Large intestine (tissue), 3 donors: ENCODE measurements around the gene PTS. TPM values are rescaled to one million over a fixed set of nuclear protein-coding genes. Genes with fewer than 3 reads are reported as not detected.

Experiments
- DNase-seq, 2 donors: peaks; one replicate each; pipeline versions ENCODE4 v3.0.0 to v3.0.0-alpha.2; 2013
- H3K27ac ChIP-seq: one replicate; pipeline ENCODE4 v1.5.1; 2013; ENCODE audit warnings: low read length
- H3K27me3 ChIP-seq: 2 replicates; pipeline ENCODE4 v1.6.1; 2013; ENCODE audit warnings: low read length; ENCODE audit not compliant: control insufficient read depth, insufficient read depth
- H3K36me3 ChIP-seq: 2 replicates; pipeline ENCODE4 v1.6.1; 2013; ENCODE audit warnings: low read length; ENCODE audit not compliant: control insufficient read depth, insufficient read depth
- H3K4me1 ChIP-seq: one replicate; pipeline ENCODE4 v1.6.1; 2013; ENCODE audit warnings: low read length; ENCODE audit not compliant: control insufficient read depth, insufficient read depth
- H3K4me3 ChIP-seq: one replicate; pipeline ENCODE4 v1.5.1; 2013; ENCODE audit warnings: low read length
- H3K9me3 ChIP-seq: one replicate; pipeline ENCODE4 v1.6.1; 2013; ENCODE audit warnings: mild to moderate bottlenecking, low read depth, low read length, moderate library complexity; ENCODE audit not compliant: control insufficient read depth
- WGBS: methylation state at CpG from one replicate; pipeline ENCODE4 v1.1.5; 2013; ENCODE audit warnings: low lambda C conversion rate; ENCODE audit not compliant: insufficient coverage; 5-methylcytosine and 5-hydroxymethylcytosine counted together
- polyA plus RNA-seq: library from polyadenylated mRNA; unstranded; fragments of 120-200 nt; gene quantifications from one replicate; pipeline ENCODE4 v1.2.1, GENCODE V29; 2013

Gene PTS
- polyA plus RNA-seq, 1 donor, result 38.7 TPM

DNA sequence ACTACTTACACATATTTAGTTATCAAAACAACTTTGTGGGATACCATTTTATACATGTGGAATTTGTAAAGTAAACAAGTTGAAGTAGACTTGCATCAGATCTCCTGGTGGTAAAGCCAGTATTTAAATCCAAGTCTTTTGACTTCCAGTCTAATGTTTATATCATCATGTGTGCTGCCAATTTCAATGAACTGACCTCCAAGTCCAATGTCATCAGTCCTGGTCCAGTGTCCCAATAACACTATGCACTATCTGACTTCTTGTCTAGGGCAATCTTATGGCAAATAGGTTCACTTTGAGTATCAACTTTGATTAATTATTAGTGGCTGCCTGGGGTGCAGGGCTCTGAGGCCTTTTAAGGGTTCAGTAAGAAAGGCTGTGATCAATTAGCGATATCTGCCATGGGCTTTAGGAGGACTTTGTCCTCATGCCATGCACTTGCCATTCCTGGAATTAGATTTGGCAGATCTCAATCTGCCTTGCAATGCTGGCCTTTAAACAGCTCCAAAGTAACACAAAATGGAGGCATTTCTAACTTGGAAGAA lies 9.6 kb upstream of the PTS start:
- H3K27me3 ChIP-seq, result no peaks in the 10 kb centered on the region
- no CpG with 5 or more reads among the region's 1 CpG for WGBS
- H3K4me3 ChIP-seq, result no peak overlapping the region
- DNase-seq, result no peak
- no peaks in the 10 kb centered on the region for H3K36me3 ChIP-seq
- H3K27ac ChIP-seq, result no peak overlapping the region
- H3K4me1 ChIP-seq, result no peaks in the 10 kb centered on the region
- no peaks in the 10 kb centered on the region for H3K9me3 ChIP-seq

DNA sequence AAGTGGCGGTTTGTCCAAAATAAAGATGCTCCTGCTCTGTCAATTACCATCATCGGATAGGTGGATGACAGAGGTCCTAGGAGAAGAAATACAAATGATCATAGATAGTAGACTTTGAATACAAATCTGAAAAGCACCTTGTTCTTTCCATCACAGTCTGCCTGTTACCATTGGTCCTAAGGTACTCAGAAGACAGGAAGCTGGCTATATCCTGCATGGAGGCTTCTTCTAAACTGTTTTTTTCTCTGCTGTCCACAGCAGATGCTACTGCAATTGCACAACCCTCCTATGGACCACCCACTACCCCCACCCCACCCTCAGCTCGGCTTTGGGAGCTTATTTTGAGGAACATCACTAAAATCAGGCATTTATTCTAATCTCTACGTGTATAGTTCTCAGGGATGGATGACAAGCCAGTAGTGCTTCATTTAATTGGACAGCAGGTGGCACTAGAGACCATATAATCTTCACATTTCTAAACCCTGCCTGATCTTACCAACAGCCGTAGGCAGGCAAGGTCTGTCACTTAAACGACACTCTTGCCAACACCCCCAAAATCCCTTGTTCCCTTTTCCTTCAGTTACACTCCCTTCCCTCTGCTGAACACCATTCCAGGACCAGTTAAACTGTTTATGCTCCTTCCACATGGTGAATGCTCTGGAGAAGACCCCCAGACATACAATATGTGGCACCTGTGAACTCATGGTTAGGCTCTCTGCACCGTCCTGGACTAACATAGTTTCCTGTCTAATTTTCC lies 6.6 kb upstream of the PTS start:
- Histone ChIP-seq H3K36me3 (no peaks in the 10 kb centered on the region), H3K27me3 (no peaks in the 10 kb centered on the region), H3K4me1 (no peaks in the 10 kb centered on the region), H3K4me3 (no peak overlapping the region), H3K27ac (no peak overlapping the region), H3K9me3 (no peaks in the 10 kb centered on the region)
- DNase-seq, result peak; percentile 61 to 69
- WGBS, result 0% methylated on average over 1 of the region's 7 CpGs

DNA sequence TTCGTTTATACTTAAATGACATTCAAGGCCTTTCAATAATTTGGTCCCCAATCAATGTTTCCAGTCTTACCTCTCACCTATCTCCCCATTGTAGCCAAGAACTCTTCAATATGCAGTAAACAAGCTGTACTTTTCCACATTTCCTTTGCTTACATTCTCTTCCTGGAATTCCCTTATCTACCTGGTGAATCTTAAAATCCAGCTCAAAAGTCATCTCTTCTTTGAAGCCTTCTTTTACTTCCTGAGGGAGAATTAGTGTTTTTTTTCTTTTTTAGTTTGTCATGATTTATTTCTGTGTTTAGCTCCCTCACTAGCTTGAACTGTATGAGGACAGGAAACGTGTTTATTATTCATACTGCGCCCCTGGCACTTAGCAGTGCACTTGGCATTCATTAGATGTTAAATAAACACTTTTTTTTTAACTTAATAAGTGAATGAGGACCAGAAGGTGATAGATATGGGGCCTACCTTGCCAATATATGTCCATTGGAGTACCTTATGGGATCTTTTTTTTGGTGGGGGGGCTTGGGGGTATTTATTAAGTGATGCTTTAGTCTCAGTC lies 4.9 kb upstream of the PTS start:
- H3K4me3 ChIP-seq, result no peak overlapping the region
- no peaks in the 10 kb centered on the region for H3K36me3 ChIP-seq
- H3K27ac ChIP-seq, result no peak overlapping the region
- 80% methylated on average over 3 of the region's 3 CpGs for WGBS
- H3K4me1 ChIP-seq, result no peaks in the 10 kb centered on the region
- no peaks in the 10 kb centered on the region for H3K27me3 ChIP-seq
- no peak for DNase-seq
- H3K9me3 ChIP-seq, result no peaks in the 10 kb centered on the region

DNA sequence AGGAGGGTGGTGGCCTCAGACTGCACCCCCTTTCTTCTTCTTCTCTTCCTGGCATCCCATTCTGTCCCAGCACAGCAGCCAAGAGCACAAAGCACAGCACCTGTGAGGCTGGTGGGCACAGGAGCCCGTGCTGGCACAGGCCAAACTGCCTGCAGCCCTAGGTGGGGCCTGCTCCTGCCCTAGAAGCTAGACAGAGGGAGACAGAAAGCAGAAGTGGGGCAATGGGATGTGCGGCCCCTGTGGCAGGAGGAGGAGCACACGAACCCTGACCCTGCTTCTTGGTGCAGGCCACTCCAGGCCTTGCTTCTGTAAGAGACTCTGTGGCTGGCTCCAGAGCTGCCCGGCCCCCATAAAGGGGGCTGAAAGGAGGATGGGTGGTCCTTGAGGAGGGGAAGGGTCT lies 3.9 kb upstream of the PTS start:
- Histone ChIP-seq H3K27ac (no peak overlapping the region), H3K4me3 (no peak overlapping the region), H3K4me1 (peaks cover 1% of the 10 kb centered on the region), H3K9me3 (no peaks in the 10 kb centered on the region), H3K36me3 (no peaks in the 10 kb centered on the region), H3K27me3 (no peaks in the 10 kb centered on the region)
- no peak for DNase-seq
- WGBS, result no CpG with 5 or more reads among the region's 4 CpGs

DNA sequence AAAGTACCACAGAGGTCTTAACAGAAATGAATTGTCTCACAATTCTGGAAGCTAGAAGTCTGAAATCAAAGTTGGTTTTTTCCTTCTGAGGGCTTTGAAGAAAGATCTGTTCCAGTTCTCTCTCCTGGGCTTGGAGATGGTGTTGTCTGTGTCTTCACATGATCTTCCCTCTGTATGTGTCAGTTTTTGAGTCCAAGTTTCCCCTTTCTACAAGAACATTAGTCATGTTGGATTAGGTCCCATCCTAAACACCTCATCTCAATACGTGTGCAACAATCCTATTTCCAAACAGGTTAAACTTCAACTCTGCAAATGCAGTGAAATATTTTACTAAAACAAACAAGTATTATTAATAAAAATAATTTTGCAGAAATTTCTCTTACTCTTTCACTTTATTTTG lies 3.1 kb upstream of the PTS start:
- no peaks in the 10 kb centered on the region for H3K9me3 ChIP-seq
- DNase-seq, result no peak
- H3K4me3 ChIP-seq, result no peak overlapping the region
- 43% methylated on average over 1 of the region's 1 CpG for WGBS
- H3K27me3 ChIP-seq, result no peaks in the 10 kb centered on the region
- H3K27ac ChIP-seq, result no peak overlapping the region
- H3K4me1 ChIP-seq, result peaks cover 6% of the 10 kb centered on the region
- no peaks in the 10 kb centered on the region for H3K36me3 ChIP-seq

DNA sequence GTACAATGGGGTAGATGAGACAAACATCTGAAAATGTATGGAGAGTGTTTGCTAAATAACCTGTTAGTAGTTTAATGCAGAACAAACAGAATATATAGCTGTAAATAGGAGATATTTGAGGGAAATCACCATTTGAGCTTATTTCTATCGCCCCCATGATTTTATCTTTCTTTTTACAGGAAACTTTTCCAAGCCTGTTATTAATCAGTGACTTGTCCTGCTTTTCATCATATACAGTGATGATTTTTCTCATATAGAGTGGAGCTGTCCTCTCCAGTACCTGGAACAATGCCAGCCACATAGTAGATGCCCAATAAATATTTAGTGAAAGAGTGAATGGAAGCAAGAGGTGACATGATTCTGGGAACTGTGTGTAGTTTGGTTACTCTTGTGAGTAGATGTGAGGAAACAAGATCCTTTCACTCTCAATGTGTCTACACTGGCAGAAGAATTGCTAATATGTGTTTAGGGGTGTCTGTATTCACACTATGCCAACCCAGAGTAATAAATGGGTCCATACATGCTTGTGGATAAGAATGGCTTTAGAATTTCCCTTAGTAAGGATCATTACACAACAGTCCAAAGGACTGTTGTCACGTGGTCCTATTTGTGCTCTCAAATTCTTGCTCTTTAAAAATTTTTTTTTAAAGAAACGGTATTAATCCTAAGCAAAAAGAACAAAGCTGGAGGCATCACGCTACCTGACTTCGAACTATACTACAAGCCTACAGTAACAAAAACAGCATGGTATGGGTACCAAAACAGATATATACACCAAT lies 2.3 kb upstream of the PTS start:
- no peak for DNase-seq
- Histone ChIP-seq H3K9me3 (no peaks in the 10 kb centered on the region), H3K27ac (no peak overlapping the region), H3K27me3 (no peaks in the 10 kb centered on the region), H3K4me3 (no peak overlapping the region), H3K4me1 (peaks cover 6% of the 10 kb centered on the region), H3K36me3 (no peaks in the 10 kb centered on the region)
- 75% methylated on average over 1 of the region's 5 CpGs for WGBS

DNA sequence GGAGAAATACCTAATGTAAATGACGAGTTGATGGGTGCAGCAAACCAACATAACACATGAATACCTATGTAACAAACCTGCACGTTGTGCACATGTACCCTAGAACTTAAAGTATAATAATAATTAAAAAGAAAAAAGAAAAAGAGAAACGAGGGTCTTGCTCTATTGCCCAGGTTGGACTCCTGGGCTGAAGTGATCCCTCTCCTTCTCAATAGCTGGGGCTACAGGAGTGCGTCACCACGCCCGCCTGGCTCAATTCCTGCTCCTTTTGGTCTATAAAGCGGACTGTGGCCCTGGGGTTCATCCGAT lies 521 bp upstream of the PTS start:
- Histone ChIP-seq H3K4me1 (peaks cover 6% of the 10 kb centered on the region), H3K36me3 (peaks cover 11% of the 10 kb centered on the region), H3K27ac (peak overlapping the region; percentile 99), H3K9me3 (no peaks in the 10 kb centered on the region), H3K4me3 (peak overlapping the region; percentile 95), H3K27me3 (no peaks in the 10 kb centered on the region)
- no CpG with 5 or more reads among the region's 8 CpGs for WGBS
- DNase-seq, result peak in 1 of 2 donors; percentile 78

DNA sequence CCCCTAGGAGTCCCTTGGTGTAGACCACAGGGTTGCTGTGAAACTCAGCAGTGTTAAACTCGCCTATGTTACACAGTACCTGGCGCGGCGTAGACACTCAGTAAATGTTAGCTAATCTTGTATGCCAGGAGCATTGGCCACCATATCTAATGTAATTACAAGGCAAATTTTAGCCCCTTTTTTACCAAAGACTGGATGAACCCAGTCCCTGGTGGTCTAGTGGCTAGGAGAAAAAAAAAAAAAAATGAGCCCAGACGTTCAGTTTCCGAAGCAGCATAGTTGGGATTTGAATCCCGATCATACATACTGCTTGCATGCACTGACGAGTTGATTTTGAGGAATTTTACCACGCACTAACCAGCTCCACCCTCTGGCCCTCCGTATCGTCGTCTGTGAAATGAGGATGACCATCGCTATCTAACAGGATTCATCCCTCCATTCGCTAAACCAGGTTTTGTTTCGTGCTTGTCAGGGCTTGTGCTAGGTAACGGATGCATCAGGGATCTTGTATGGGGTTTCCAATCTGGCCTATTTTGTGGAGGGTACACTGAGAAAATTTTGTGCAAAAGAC lies 688 bp downstream of the PTS start:
- no CpG with 5 or more reads among the region's 16 CpGs for whole genome bisulfite sequencing
- DNase-seq, result no peak
- H3K36me3 ChIP-seq, result peaks cover 17% of the 10 kb centered on the region

DNA sequence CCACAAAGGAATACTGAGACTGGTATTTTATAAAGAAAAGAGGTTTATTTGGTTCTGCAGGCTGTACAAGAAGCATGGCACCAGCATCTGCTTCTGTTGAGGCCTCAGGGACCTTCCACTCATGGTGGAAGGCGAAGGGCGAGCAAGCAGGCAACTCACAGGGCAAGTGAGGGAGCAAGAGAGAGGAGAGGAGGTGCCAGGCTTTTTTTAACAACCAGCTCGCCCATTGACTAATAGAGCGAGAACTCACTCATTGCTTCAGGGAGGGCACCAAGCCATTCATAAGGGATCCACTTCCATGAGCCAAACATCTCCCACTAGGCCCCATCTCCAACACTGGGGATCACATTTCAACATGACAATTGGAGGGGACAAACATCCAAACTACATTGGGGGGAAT lies 1.2 kb downstream of the PTS start:
- H3K4me3 ChIP-seq, result peak overlapping the region; percentile 95
- peaks cover 17% of the 10 kb centered on the region for H3K36me3 ChIP-seq
- no peaks in the 10 kb centered on the region for H3K27me3 ChIP-seq
- peaks cover 6% of the 10 kb centered on the region for H3K4me1 ChIP-seq
- no peak for DNase-seq
- no peaks in the 10 kb centered on the region for H3K9me3 ChIP-seq
- H3K27ac ChIP-seq, result no peak overlapping the region
- no CpG with 5 or more reads among the region's 4 CpGs for WGBS

More for the DNA sequence above, 688 bp downstream of the PTS start:
- Histone ChIP-seq H3K27me3 (no peaks in the 10 kb centered on the region), H3K27ac (peak overlapping the region; percentile 99), H3K4me3 (peak overlapping the region; percentile 95), H3K4me1 (peaks cover 6% of the 10 kb centered on the region), H3K9me3 (no peaks in the 10 kb centered on the region)

DNA sequence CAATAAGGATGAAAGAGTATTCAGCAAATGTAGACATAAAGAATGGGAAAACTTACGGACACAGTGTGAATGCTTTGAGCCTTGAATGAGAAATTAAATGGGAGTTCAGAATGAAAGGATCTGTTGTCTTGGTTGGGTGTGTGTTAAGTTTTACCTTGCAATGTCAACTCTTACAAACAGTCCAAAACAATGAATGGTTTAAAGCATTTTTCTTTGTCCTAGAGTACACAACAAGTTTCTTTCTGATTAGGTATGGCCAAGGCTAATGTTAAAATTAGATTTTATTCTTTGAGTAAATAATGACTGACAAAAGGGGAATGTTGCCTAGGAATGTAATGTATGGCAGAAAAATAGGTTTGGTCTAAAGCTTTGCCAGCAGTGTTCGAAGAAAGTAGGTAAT lies 2.5 kb downstream of the PTS start:
- Histone ChIP-seq H3K27me3 (no peaks in the 10 kb centered on the region), H3K27ac (no peak overlapping the region), H3K4me1 (peaks cover 6% of the 10 kb centered on the region), H3K36me3 (peaks cover 19% of the 10 kb centered on the region), H3K4me3 (no peak overlapping the region), H3K9me3 (no peaks in the 10 kb centered on the region)
- no peak for DNase-seq
- WGBS, result 100% methylated on average over 1 of the region's 2 CpGs
